ENCODE data around the gene PRKG2.

DNA sequence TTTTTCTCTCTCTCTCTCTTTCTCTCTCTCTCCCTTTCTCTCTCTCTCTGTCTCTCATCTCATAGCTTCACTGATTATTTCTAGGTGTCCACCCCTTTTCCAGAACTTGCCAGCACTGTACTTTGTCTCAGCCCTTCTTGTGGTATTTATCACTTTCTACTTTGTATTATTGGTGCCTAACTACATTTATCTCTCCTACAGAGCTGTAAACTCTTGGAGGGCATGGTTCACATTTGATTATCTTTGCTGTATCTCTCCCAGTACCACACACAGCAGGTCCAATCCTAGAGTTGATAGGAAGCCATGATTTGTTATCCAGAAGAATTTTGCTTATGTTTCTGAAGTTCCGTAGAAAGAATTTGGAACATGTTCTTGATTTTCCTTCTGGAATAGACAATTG, 5.2 kb upstream of the PRKG2 start:
- TF ChIP-seq POLR2AphosphoS5 (IDR thresholded peaks at IDR 0.05; ENCODE audit: borderline replicate concordance, low read depth, low read length) (no peak), EZH2 (IDR thresholded peaks at IDR 0.05) (no peak)

Measured in SK-N-MC (cell line).